Tibial nerve (tissue), 4 donors: ENCODE measurements around the gene MS4A6E. TPM values are rescaled to one million over a fixed set of nuclear protein-coding genes. Genes with fewer than 3 reads are reported as not detected.

Source experiments
- DNase-seq, 2 donors: peaks; one replicate each; pipeline ENCODE4 v3.0.0-alpha.2; 2019; ENCODE audit warnings: low spot score in 2 of 2
- H3K27ac ChIP-seq, 4 donors: fragments of 200-600 bp; sonication (generic) in 3 of 4; one replicate each; pipeline ENCODE4 v1.5.1; 2017 to 2019; ENCODE audit warnings: mild to moderate bottlenecking in 1 of 4
- H3K27me3 ChIP-seq, 2 donors: fragments of 200-600 bp; sonication (generic) in 1 of 2; one replicate each; pipeline versions ENCODE4 v1.5.1 to v1.6.0; 2017 to 2019
- H3K36me3 ChIP-seq, 3 donors: fragments of 200-600 bp; sonication (generic); one replicate each; pipeline ENCODE4 v1.5.1; 2018 to 2019
- H3K4me1 ChIP-seq, 4 donors: fragments of 200-600 bp; sonication (generic) in 3 of 4; one replicate each; pipeline ENCODE4 v1.5.1; 2017 to 2019
- H3K4me3 ChIP-seq, 4 donors: fragments of 200-600 bp; sonication (generic) in 3 of 4; one replicate each; pipeline ENCODE4 v1.5.1; 2017 to 2019; ENCODE audit warnings: mild to moderate bottlenecking in 1 of 4, moderate library complexity in 1 of 4
- H3K9me3 ChIP-seq, 4 donors: fragments of 200-600 bp; sonication (generic) in 3 of 4; one replicate each; pipeline ENCODE4 v1.5.1; 2017 to 2019
- CTCF ChIP-seq, 5 experiments: fragments of 200-600 bp in 3 of 5; fragments of 450-650 bp in 2 of 5; sonication (generic) in 3 of 5; IDR thresholded peaks; one replicate each; pipeline ENCODE4 v1.5.1; 2016 to 2019; ENCODE audit warnings: antibody characterized with exemption in 5 of 5, mild to moderate bottlenecking in 3 of 5, moderate library complexity in 2 of 5
- EP300 ChIP-seq, 2 donors: sonication (generic); formaldehyde crosslinking; IDR thresholded peaks; one replicate each; pipeline ENCODE4 v1.6.1; 2017; ENCODE audit warnings: antibody characterized with exemption in 2 of 2, mild to moderate bottlenecking in 1 of 2
- POLR2A ChIP-seq, 2 donors: fragments of 450-650 bp; IDR thresholded peaks; one replicate each; pipeline ENCODE4 v1.6.1; 2017; ENCODE audit warnings: antibody characterized with exemption in 2 of 2, mild to moderate bottlenecking in 2 of 2, moderate library complexity in 2 of 2
- whole genome bisulfite sequencing, 2 donors: methylation state at CpG; one replicate each; pipeline ENCODE4 v1.1.5; 2018; 5-methylcytosine and 5-hydroxymethylcytosine counted together
- total RNA-seq, 4 donors: library from RNA; depleted of rRNA; stranded (reverse); fragments of >200 nt; gene quantifications; one replicate each; pipeline ENCODE4 v1.1.0, GENCODE V29; 2016

Gene MS4A6E
- total RNA-seq, 4 donors from 2014 or later: not detected

DNA sequence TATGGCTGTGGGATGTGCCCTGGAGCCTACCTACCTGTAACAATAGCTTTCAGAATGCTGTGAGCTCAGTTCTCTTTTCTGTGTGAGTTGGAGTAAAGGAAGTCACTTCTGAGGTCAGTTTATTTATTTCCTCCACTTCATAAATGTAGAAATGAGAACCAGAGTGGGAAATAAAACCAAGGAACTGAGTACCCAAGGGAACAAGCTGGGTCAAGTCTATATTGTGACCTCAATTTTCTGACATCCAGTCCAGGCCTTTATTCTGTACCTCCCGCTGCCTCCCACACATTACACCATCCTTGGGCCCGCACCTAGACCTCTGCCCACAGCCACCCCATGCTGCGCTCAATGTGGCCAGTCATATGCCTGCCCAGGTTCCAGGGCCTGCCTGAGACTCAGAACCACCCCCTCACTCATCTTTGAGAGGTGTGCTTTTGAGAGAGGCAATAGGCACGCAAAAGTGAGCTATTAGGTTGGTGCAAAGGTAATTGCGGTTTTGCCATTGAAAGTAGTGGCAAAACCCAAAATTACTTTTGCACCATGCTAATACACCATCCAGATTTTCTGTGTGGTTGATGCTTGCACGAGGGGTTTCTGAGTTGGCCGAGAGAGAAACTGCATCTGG is 9.8 kb downstream of the MS4A6E start:
- H3K27ac ChIP-seq: no peak overlapping the region
- H3K9me3 ChIP-seq: no peaks in the 10 kb centered on the region
- no peaks in the 10 kb centered on the region for H3K36me3 ChIP-seq
- no peak for DNase-seq
- TF ChIP-seq EP300 (IDR thresholded peaks at IDR 0.05): peak in 1 of 2 donors; percentile 8
- TF ChIP-seq CTCF (IDR thresholded peaks at IDR 0.05): no peak
- TF ChIP-seq POLR2A (IDR thresholded peaks at IDR 0.05): no peak
- H3K4me3 ChIP-seq: no peak overlapping the region
- no peaks in the 10 kb centered on the region for H3K27me3 ChIP-seq
- H3K4me1 ChIP-seq: no peaks in the 10 kb centered on the region
- 89 to 91% methylated on average over 7 of the region's 7 CpGs for WGBS, 2 donors

GRCh38 chr11:60338053-60338452 is 11.0 kb downstream of the MS4A6E start:
- no peaks in the 10 kb centered on the region for H3K27me3 ChIP-seq
- H3K4me1 ChIP-seq: no peaks in the 10 kb centered on the region
- no peak overlapping the region for H3K27ac ChIP-seq
- H3K36me3 ChIP-seq: no peaks in the 10 kb centered on the region
- TF ChIP-seq EP300 (IDR thresholded peaks at IDR 0.05): no peak
- TF ChIP-seq POLR2A (IDR thresholded peaks at IDR 0.05): no peak
- TF ChIP-seq CTCF (IDR thresholded peaks at IDR 0.05): no peak
- DNase-seq: no peak
- WGBS, 2 donors: 59 to 67% methylated on average over 2 of the region's 2 CpGs
- H3K4me3 ChIP-seq: no peak overlapping the region
- no peaks in the 10 kb centered on the region for H3K9me3 ChIP-seq

GRCh38 chr11:60339356-60339755 is 12.3 kb downstream of the MS4A6E start:
- no peak for DNase-seq
- no peaks in the 10 kb centered on the region for H3K27me3 ChIP-seq
- H3K9me3 ChIP-seq: no peaks in the 10 kb centered on the region
- no peak overlapping the region for H3K4me3 ChIP-seq
- TF ChIP-seq EP300 (IDR thresholded peaks at IDR 0.05) (no peak), CTCF (IDR thresholded peaks at IDR 0.05) (no peak), POLR2A (IDR thresholded peaks at IDR 0.05) (no peak)
- H3K27ac ChIP-seq: no peak overlapping the region
- no peaks in the 10 kb centered on the region for H3K4me1 ChIP-seq
- H3K36me3 ChIP-seq: no peaks in the 10 kb centered on the region
- WGBS, 2 donors: 47 to 52% methylated on average over 3 of the region's 3 CpGs

GRCh38 chr11:60343094-60343704 is 16.1 kb downstream of the MS4A6E start:
- H3K4me1 ChIP-seq: no peaks in the 10 kb centered on the region
- no peak for DNase-seq
- H3K36me3 ChIP-seq: no peaks in the 10 kb centered on the region
- no peak overlapping the region for H3K4me3 ChIP-seq
- WGBS, 2 donors: 74% methylated on average over 10 of the region's 10 CpGs
- no peaks in the 10 kb centered on the region for H3K9me3 ChIP-seq
- H3K27me3 ChIP-seq: no peaks in the 10 kb centered on the region
- TF ChIP-seq CTCF (IDR thresholded peaks at IDR 0.05) (peak in 2 of 5 experiments; percentile 21 to 44), EP300 (IDR thresholded peaks at IDR 0.05) (no peak)
- no peak overlapping the region for H3K27ac ChIP-seq

GRCh38 chr11:60344146-60344545 is 17.1 kb downstream of the MS4A6E start:
- H3K9me3 ChIP-seq: no peaks in the 10 kb centered on the region
- DNase-seq: no peak
- TF ChIP-seq EP300 (IDR thresholded peaks at IDR 0.05) (no peak), CTCF (IDR thresholded peaks at IDR 0.05) (no peak)
- WGBS, 2 donors: 90 to 95% methylated on average over 2 of the region's 2 CpGs
- H3K4me1 ChIP-seq: no peaks in the 10 kb centered on the region
- H3K36me3 ChIP-seq: no peaks in the 10 kb centered on the region
- no peak overlapping the region for H3K27ac ChIP-seq
- no peaks in the 10 kb centered on the region for H3K27me3 ChIP-seq
- no peak overlapping the region for H3K4me3 ChIP-seq
